ENCODE data around the gene MKRN1. TPM values are rescaled to one million over a fixed set of nuclear protein-coding genes. Genes with fewer than 3 reads are reported as not detected.
A peak's percentile ranks its signal among the peaks of the same experiment; 100 is the strongest.

Gene MKRN1
- total RNA-seq, 2 donors from 2014 or later, result 135 to 163 TPM

DNA sequence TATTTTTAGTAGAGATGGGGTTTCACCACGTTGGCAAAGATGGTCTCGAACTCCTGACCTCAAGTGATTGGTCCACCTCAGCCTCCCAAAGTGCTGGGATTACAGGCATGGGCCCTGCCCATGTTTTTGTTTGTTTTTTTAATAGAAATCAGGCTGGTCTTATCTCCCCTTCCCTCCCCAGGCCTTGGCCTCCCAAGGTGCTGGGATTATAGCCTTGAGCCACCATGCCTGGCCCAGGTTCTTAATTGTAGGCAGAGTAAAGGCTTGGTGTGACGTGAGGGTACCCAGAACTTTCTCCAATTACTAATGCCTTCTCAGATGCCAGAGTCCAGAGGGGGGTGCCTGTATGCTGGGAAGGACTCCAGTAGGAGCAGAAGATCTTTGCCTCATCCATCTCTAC, 5.2 kb upstream of the MKRN1 start:
- 65 to 100% methylated on average over 3 of the region's 3 CpGs for WGBS, 2 experiments (ENCODE audit: insufficient coverage in 1 of 2, insufficient read length in 1 of 2)
- no peaks in the 10 kb centered on the region for H3K36me3 Mint-ChIP-seq (ENCODE audit: low read depth)
- Histone ChIP-seq H3K4me1 (ENCODE audit: control insufficient read depth, insufficient read depth, low read length) (no peaks in the 10 kb centered on the region), H3K4me3 (ENCODE audit: low read length) (no peak overlapping the region), H3K9ac (ENCODE audit: extremely low read depth, low read length, poor library complexity, severe bottlenecking) (no peak overlapping the region), H3K27ac (ENCODE audit: low read depth, low read length) (no peak overlapping the region), H3K9me3 (ENCODE audit: control insufficient read depth, low read length) (no peaks in the 10 kb centered on the region), H3K36me3 (ENCODE audit: control insufficient read depth, insufficient read depth, low read length) (no peaks in the 10 kb centered on the region), H3K27me3 (ENCODE audit: control insufficient read depth, insufficient read depth, low read length, poor library complexity, severe bottlenecking) (no peaks in the 10 kb centered on the region)
- H3K9me3 Mint-ChIP-seq, result no peaks in the 10 kb centered on the region
- peaks cover 42% of the 10 kb centered on the region for H3K4me1 Mint-ChIP-seq
- H3K4me3 Mint-ChIP-seq, result no peak overlapping the region
- TF ChIP-seq, protein P1, sequence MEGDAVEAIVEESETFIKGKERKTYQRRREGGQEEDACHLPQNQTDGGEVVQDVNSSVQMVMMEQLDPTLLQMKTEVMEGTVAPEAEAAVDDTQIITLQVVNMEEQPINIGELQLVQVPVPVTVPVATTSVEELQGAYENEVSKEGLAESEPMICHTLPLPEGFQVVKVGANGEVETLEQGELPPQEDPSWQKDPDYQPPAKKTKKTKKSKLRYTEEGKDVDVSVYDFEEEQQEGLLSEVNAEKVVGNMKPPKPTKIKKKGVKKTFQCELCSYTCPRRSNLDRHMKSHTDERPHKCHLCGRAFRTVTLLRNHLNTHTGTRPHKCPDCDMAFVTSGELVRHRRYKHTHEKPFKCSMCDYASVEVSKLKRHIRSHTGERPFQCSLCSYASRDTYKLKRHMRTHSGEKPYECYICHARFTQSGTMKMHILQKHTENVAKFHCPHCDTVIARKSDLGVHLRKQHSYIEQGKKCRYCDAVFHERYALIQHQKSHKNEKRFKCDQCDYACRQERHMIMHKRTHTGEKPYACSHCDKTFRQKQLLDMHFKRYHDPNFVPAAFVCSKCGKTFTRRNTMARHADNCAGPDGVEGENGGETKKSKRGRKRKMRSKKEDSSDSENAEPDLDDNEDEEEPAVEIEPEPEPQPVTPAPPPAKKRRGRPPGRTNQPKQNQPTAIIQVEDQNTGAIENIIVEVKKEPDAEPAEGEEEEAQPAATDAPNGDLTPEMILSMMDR (conservative IDR thresholded peaks at IDR 0.05), result no peak
- H3K27me3 Mint-ChIP-seq (ENCODE audit: insufficient read depth), result no peaks in the 10 kb centered on the region
- H3K27ac Mint-ChIP-seq, result peak overlapping the region; percentile 91
- peak; percentile 79 for DNase-seq

DNA sequence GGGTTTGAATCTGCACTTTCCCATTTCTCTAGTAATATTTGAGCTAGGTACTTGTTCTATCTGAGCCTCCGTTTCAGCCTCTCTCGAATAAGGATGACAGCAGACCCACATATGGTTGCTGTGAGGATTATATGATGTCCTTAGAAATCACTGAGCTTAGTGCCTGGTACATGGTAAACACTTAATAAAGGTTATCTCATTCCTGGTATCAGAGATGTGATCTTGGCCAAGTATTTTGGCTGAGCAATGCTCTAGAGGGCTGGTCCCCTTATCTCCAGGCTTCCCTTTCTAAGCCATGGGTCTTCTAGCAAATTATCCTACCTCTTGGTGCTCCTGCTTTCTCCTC, 407 bp upstream of the MKRN1 start:
- Histone ChIP-seq H3K4me3 (ENCODE audit: low read length) (peak overlapping the region; percentile 88), H3K36me3 (ENCODE audit: control insufficient read depth, insufficient read depth, low read length) (peaks cover 5% of the 10 kb centered on the region), H3K9ac (ENCODE audit: extremely low read depth, low read length, poor library complexity, severe bottlenecking) (no peak overlapping the region), H3K27ac (ENCODE audit: low read depth, low read length) (no peak overlapping the region), H3K4me1 (ENCODE audit: control insufficient read depth, insufficient read depth, low read length) (no peaks in the 10 kb centered on the region), H3K9me3 (ENCODE audit: control insufficient read depth, low read length) (no peaks in the 10 kb centered on the region), H3K27me3 (ENCODE audit: control insufficient read depth, insufficient read depth, low read length, poor library complexity, severe bottlenecking) (no peaks in the 10 kb centered on the region)
- peaks cover 33% of the 10 kb centered on the region for H3K4me1 Mint-ChIP-seq
- peak overlapping the region; percentile 88 for H3K27ac Mint-ChIP-seq
- no peak for DNase-seq
- WGBS, 2 experiments (ENCODE audit: insufficient coverage in 1 of 2, insufficient read length in 1 of 2), result 44% methylated on average over 2 of the region's 2 CpGs; no CpG with 5 or more reads in 1 of the 2 experiments
- H3K36me3 Mint-ChIP-seq (ENCODE audit: low read depth), result peaks cover 3% of the 10 kb centered on the region
- no peaks in the 10 kb centered on the region for H3K9me3 Mint-ChIP-seq
- no peaks in the 10 kb centered on the region for H3K27me3 Mint-ChIP-seq (ENCODE audit: insufficient read depth)
- peak overlapping the region; percentile 96 for H3K4me3 Mint-ChIP-seq
- TF ChIP-seq, protein P1 (conservative IDR thresholded peaks at IDR 0.05), result no peak

DNA sequence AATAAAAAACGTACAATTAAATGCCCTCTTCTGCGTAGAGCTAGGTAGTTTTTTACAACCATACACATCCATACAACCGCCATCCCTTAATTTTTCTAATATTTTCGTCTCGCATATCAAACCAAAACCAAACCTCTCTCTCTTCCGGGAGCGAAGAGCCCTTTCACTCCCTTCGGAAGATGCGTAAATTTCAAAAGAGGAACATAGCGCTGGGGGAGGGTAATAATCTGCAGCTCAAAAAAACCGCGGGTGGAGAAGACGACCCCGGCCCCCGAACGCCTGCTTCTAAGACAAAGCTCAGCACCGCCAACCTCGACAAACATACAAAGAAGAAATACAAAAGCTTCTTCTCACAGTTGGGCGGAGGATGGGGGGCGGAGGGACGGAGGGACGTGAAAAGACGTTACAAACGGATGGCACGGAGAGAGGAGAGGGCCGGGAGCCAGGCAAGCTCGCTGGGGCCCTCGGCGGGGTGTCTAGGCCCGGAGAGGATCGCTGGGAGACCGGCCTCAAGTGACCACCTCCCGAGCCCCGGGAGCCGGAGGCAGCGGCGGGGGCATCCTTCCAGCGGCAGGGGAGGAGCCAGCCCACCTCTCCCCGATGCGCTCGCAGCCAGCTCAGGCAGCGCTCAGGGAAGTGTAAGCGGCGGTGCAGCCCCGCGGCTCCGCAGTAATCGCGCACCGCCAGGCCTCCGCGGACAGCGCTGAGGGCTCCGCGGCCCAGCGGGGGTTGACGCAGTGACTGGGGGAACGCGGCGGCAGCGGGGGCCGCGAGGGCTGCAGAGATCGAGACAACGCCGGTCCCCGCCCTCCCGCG, 851 bp downstream of the MKRN1 start:
- Mint-ChIP-seq H3K9me3 (no peaks in the 10 kb centered on the region), H3K4me1 (peaks cover 22% of the 10 kb centered on the region), H3K27me3 (ENCODE audit: insufficient read depth) (no peaks in the 10 kb centered on the region), H3K27ac (peak overlapping the region; percentile 96), H3K36me3 (ENCODE audit: low read depth) (peaks cover 3% of the 10 kb centered on the region), H3K4me3 (peak overlapping the region; percentile 96)
- TF ChIP-seq, protein P1 (conservative IDR thresholded peaks at IDR 0.05), result no peak
- no peaks in the 10 kb centered on the region for H3K4me1 ChIP-seq (ENCODE audit: control insufficient read depth, insufficient read depth, low read length)
- H3K27me3 ChIP-seq (ENCODE audit: control insufficient read depth, insufficient read depth, low read length, poor library complexity, severe bottlenecking), result no peaks in the 10 kb centered on the region
- WGBS, 2 experiments (ENCODE audit: insufficient coverage in 1 of 2, insufficient read length in 1 of 2), result 0% methylated on average over 9 to 69 of the region's 69 CpGs
- H3K27ac ChIP-seq (ENCODE audit: low read depth, low read length), result peak overlapping the region; percentile 95
- peak overlapping the region; percentile 91 for H3K9ac ChIP-seq (ENCODE audit: extremely low read depth, low read length, poor library complexity, severe bottlenecking)
- H3K36me3 ChIP-seq (ENCODE audit: control insufficient read depth, insufficient read depth, low read length), result peaks cover 5% of the 10 kb centered on the region
- peak overlapping the region; percentile 88 for H3K4me3 ChIP-seq (ENCODE audit: low read length)
- peak; percentile 77 for DNase-seq
- H3K9me3 ChIP-seq (ENCODE audit: control insufficient read depth, low read length), result no peaks in the 10 kb centered on the region

Measured in endodermal cell (in vitro differentiated cells).